ENCODE results near the gene CTF1.

The CTF1 gene

DNA sequence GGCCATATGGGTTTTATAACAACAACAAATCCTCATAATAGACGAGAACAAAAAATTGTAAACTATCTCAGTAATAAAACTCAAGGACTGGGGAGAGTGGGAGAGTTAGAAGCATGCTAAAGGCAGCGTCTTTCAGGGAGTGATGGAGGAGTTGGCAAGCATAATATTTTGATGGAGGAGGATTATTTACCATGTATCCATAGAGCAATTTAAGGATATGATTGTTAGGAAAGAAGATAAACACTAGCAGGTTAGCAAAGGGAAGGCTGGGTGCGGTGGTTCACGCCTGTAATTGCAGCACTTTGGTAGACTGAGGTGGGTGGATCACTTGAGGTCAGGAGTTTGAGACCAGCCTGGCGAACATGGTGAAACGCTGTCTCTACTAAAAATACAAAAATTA, 30.4 kb upstream of the CTF1 start:
- no peak for TF ChIP-seq CTCF (IDR thresholded peaks at IDR 0.05; ENCODE audit: low read depth, low read length, missing control alignments)
- H3K4me3 ChIP-seq (replicated peaks; ENCODE audit: low read depth, low read length) = no peak overlapping the region
- DNase-seq (ENCODE audit: extremely low read depth, low read depth) = no peak

- H3K4me3 ChIP-seq (replicated peaks; ENCODE audit: low read depth, low read length) = no peak overlapping the region
- peak; percentile 5 for TF ChIP-seq CTCF (IDR thresholded peaks at IDR 0.05; ENCODE audit: low read depth, low read length, missing control alignments)
- DNase-seq (ENCODE audit: extremely low read depth, low read depth) = no peak
Observed at GRCh38 chr16:30867747-30868146, 28.7 kb upstream of the CTF1 start.

- TF ChIP-seq CTCF (IDR thresholded peaks at IDR 0.05; ENCODE audit: low read depth, low read length, missing control alignments) = no peak
- DNase-seq (ENCODE audit: extremely low read depth, low read depth) = no peak
Observed at GRCh38 chr16:30870904-30871303, 25.5 kb upstream of the CTF1 start.

DNA sequence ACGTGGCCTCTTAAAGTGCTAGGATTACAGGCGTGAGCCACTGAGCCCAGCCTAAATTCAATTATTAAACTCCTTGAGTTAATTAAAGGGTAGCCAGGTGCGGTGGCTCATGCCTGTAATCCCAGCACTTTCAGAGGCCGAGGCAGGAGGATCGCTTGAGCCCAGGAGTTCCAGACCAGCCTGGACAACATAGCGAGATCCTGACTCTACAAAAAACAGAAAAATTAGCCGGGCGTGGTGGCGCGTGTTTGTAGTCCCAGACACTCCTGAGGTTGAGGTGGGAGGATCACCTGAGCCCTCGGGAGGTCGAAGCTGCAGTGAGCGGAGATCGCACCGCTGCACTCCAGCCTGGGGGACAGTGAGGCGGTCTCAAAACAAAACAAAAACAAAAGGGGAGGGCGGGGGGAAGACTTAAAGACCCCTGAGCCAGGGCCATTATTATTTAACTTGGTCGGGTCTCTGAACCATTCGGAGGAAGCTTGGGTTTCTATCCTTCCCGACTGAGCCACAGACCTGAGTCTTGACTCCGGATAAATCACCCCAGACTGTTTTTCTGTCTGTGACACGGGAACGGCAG, 22.1 kb upstream of the CTF1 start:
- H3K4me3 ChIP-seq (replicated peaks; ENCODE audit: low read depth, low read length) = peak overlapping the region; percentile 75
- no peak for TF ChIP-seq CTCF (IDR thresholded peaks at IDR 0.05; ENCODE audit: low read depth, low read length, missing control alignments)
- DNase-seq (ENCODE audit: extremely low read depth, low read depth) = no peak

More at GRCh38 chr16:30870904-30871303, 25.5 kb upstream of the CTF1 start:
- H3K4me3 ChIP-seq (replicated peaks; ENCODE audit: low read depth, low read length) = no peak overlapping the region

DNA sequence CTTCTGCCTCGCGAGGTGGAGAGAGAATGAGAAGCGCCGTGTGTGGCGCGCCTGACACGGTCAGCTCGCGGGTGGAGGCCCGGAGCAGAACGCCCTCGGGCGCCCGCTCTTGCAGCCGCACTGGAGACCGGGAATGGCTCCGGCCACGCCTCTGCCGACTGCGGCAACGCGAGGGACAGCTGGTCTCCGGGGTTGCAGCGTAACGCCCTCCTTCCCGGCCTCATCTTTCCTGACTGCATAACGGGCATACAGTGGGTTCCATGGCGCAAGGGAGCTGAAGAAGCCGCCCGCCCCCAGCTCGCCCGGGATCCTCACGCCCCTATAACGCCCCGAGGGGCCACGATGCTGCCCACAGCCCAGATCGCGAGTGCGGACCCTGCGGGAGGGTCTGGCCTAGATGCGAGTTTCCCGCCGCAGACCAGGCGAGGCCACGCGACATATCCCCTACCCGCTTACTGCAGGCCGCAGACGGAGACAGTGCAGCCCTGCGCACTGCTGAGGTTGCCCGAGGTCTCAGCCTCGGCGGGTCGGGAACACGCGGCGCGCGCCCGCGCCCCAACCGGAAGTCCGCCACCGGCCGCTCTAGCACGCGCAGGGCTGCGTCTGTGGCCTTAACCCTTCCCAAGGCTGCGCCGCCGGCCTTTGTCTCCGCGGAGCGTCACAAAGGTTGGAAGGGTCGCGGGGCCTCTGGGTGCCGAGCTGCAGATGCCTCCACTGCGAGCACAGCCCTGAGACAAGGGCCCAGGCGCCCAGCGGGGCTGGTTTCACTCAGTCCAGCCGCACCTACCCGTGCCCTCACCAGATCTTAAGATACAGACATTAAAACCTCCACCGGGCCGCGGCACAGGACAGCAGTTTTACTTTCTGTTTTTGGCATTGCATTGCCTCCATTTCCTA, 21.3 kb upstream of the CTF1 start:
- no peak for TF ChIP-seq CTCF (IDR thresholded peaks at IDR 0.05; ENCODE audit: low read depth, low read length, missing control alignments)
- DNase-seq (ENCODE audit: extremely low read depth, low read depth) = peak; percentile 65
- H3K4me3 ChIP-seq (replicated peaks; ENCODE audit: low read depth, low read length) = peak overlapping the region; percentile 75

GRCh38 chr16:30875871-30876801, 20.3 kb upstream of the CTF1 start:
- no peak for TF ChIP-seq CTCF (IDR thresholded peaks at IDR 0.05; ENCODE audit: low read depth, low read length, missing control alignments)
- DNase-seq (ENCODE audit: extremely low read depth, low read depth) = no peak
- H3K4me3 ChIP-seq (replicated peaks; ENCODE audit: low read depth, low read length) = peak overlapping the region; percentile 75
